Thyroid gland (tissue), 4 donors: ENCODE data around the gene COPS2.

ENCODE experiments used
- POLR2A ChIP-seq, 2 donors: fragments of 450-650 bp; IDR thresholded peaks; one replicate each; pipeline ENCODE4 v1.6.1; 2017; ENCODE audit warnings: antibody characterized with exemption in 2 of 2, mild to moderate bottlenecking in 2 of 2, moderate library complexity in 1 of 2
- TF ChIP-seq, protein P1 (sequence below), 6 experiments: fragments of 200-600 bp in 3 of 6; fragments of 450-650 bp in 3 of 6; sonication (generic) in 3 of 6; IDR thresholded peaks; one replicate each; pipeline ENCODE4 v1.5.1; 2016 to 2019; ENCODE audit warnings: antibody characterized with exemption in 6 of 6, mild to moderate bottlenecking in 2 of 6, inconsistent platforms in 1 of 6, moderate library complexity in 1 of 6

DNA sequence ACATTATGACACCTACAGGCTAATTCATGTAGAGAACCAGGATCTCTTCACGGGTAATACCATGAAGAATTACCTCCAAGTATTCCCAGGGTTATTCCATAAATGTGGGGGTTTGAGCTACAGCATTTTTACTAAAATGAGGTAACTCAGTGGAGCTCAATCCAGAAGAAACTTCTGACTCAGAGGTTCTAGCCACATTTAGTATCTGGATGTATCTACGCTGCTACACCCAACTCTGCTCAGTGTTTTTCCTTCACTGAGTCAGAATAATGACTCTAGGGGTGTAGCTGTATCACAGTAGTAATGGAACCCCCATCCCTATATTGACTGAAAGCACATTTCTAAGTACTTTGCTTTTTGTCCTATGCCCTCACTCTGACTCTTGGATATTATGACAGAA, 52.4 kb downstream of the COPS2 start:
- no peak for TF ChIP-seq POLR2A (IDR thresholded peaks at IDR 0.05)
- TF ChIP-seq, protein P1, sequence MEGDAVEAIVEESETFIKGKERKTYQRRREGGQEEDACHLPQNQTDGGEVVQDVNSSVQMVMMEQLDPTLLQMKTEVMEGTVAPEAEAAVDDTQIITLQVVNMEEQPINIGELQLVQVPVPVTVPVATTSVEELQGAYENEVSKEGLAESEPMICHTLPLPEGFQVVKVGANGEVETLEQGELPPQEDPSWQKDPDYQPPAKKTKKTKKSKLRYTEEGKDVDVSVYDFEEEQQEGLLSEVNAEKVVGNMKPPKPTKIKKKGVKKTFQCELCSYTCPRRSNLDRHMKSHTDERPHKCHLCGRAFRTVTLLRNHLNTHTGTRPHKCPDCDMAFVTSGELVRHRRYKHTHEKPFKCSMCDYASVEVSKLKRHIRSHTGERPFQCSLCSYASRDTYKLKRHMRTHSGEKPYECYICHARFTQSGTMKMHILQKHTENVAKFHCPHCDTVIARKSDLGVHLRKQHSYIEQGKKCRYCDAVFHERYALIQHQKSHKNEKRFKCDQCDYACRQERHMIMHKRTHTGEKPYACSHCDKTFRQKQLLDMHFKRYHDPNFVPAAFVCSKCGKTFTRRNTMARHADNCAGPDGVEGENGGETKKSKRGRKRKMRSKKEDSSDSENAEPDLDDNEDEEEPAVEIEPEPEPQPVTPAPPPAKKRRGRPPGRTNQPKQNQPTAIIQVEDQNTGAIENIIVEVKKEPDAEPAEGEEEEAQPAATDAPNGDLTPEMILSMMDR (IDR thresholded peaks at IDR 0.05) = no peak
